Middle frontal gyrus (tissue), 1 donor: Measurements from ENCODE around the gene NEU4.

ENCODE experiments used
- DNase-seq: peaks from one replicate; pipeline ENCODE4 v3.0.0-alpha.2; 2015; ENCODE audit warnings: low spot score; ENCODE audit errors: extremely low spot score

Gene NEU4

GRCh38 chr2:241862775-241863535 is 54.0 kb downstream of the NEU4 start:
- DNase-seq: no peak

- no peak for DNase-seq
These were observed 54.6 kb downstream of the NEU4 start for GRCh38 chr2:241863536-241863954.

- no peak for DNase-seq
These were observed 55.3 kb downstream of the NEU4 start for GRCh38 chr2:241864168-241864849.

GRCh38 chr2:241864850-241865213 is 55.8 kb downstream of the NEU4 start:
- DNase-seq: no peak

GRCh38 chr2:241865416-241865956 is 56.5 kb downstream of the NEU4 start:
- no peak for DNase-seq

- DNase-seq: no peak
These were observed 57.2 kb downstream of the NEU4 start for GRCh38 chr2:241865957-241866789.
